GM19397 (cell line): ENCODE measurements around the gene SLC20A1.

Experiments used
- ATAC-seq: cut with Tn5 transposase; IDR thresholded peaks from one replicate; pipeline ENCODE4 v1.9.1; 2021; ENCODE audit warnings: mild to moderate bottlenecking, moderate library complexity; ENCODE audit not compliant: unreplicated experiment

SLC20A1 gene

GRCh38 chr2:112623913-112624777 is 21.6 kb upstream of the SLC20A1 start:
- no peak for ATAC-seq

- no peak for ATAC-seq
Measured at GRCh38 chr2:112625474-112626114, 20.1 kb upstream of the SLC20A1 start.

- ATAC-seq = no peak
Measured at GRCh38 chr2:112626604-112627059, 19.1 kb upstream of the SLC20A1 start.

- ATAC-seq = no peak
Measured at GRCh38 chr2:112627060-112628040, 18.4 kb upstream of the SLC20A1 start.

- no peak for ATAC-seq
Measured at GRCh38 chr2:112629224-112629623, 16.5 kb upstream of the SLC20A1 start.

GRCh38 chr2:112629823-112630222 is 15.9 kb upstream of the SLC20A1 start:
- no peak for ATAC-seq

GRCh38 chr2:112630268-112630667 is 15.5 kb upstream of the SLC20A1 start:
- ATAC-seq = no peak

- no peak for ATAC-seq
Measured at GRCh38 chr2:112633708-112634107, 12.0 kb upstream of the SLC20A1 start.

GRCh38 chr2:112634153-112634873 is 11.4 kb upstream of the SLC20A1 start:
- ATAC-seq = no peak

GRCh38 chr2:112634874-112635157 is 10.9 kb upstream of the SLC20A1 start:
- no peak for ATAC-seq

GRCh38 chr2:112636605-112637288 is 9.0 kb upstream of the SLC20A1 start:
- peak; percentile 83 for ATAC-seq

GRCh38 chr2:112637289-112637660 is 8.5 kb upstream of the SLC20A1 start:
- no peak for ATAC-seq

- no peak for ATAC-seq
Measured at GRCh38 chr2:112639936-112640335, 5.8 kb upstream of the SLC20A1 start.

- ATAC-seq = no peak
Measured at GRCh38 chr2:112640467-112640799, 5.3 kb upstream of the SLC20A1 start.

- no peak for ATAC-seq
Measured at GRCh38 chr2:112640800-112641675, 4.7 kb upstream of the SLC20A1 start.

- ATAC-seq = no peak
Measured at GRCh38 chr2:112641701-112642100, 4.0 kb upstream of the SLC20A1 start.

GRCh38 chr2:112642561-112642960 is 3.2 kb upstream of the SLC20A1 start:
- no peak for ATAC-seq

- ATAC-seq = no peak
Measured at GRCh38 chr2:112642966-112643365, 2.8 kb upstream of the SLC20A1 start.

- ATAC-seq = no peak
Measured at GRCh38 chr2:112643488-112643887, 2.3 kb upstream of the SLC20A1 start.
